Mammary epithelial cell (primary cell): ENCODE results near the gene FOXK1.

Experiments
- EZH2 ChIP-seq: IDR thresholded peaks from 2 replicates; pipeline ENCODE4 v1.6.1; 2012; ENCODE audit warnings: low read length, inconsistent platforms, borderline replicate concordance
- TF ChIP-seq, protein P1 (sequence below), 2 donors: IDR thresholded peaks in 1 of 2; conservative IDR thresholded peaks in 1 of 2; 2 replicates each; pipeline ENCODE4 v1.5.1; 2011 to 2012; ENCODE audit warnings: inconsistent platforms in 2 of 2, low read length in 2 of 2, mild to moderate bottlenecking in 2 of 2, control low read depth in 1 of 2, low read depth in 1 of 2; ENCODE audit not compliant: insufficient read depth in 1 of 2; ENCODE audit errors: extremely low read depth in 1 of 2

- TF ChIP-seq, protein P1, sequence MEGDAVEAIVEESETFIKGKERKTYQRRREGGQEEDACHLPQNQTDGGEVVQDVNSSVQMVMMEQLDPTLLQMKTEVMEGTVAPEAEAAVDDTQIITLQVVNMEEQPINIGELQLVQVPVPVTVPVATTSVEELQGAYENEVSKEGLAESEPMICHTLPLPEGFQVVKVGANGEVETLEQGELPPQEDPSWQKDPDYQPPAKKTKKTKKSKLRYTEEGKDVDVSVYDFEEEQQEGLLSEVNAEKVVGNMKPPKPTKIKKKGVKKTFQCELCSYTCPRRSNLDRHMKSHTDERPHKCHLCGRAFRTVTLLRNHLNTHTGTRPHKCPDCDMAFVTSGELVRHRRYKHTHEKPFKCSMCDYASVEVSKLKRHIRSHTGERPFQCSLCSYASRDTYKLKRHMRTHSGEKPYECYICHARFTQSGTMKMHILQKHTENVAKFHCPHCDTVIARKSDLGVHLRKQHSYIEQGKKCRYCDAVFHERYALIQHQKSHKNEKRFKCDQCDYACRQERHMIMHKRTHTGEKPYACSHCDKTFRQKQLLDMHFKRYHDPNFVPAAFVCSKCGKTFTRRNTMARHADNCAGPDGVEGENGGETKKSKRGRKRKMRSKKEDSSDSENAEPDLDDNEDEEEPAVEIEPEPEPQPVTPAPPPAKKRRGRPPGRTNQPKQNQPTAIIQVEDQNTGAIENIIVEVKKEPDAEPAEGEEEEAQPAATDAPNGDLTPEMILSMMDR (conservative IDR thresholded peaks at IDR 0.05 in 1 of 2, IDR thresholded peaks at IDR 0.05 in 1 of 2; ENCODE audit: extremely low read depth in 1 of 2, insufficient read depth in 1 of 2, low read depth in 1 of 2, low read length in 2 of 2) = no peak
- TF ChIP-seq EZH2 = no peak
Observed at GRCh38 chr7:4663239-4664018, 18.7 kb upstream of the FOXK1 start.
